Lower leg skin (tissue), 4 donors: ENCODE results near the gene CCNI2. TPM values are rescaled to one million over a fixed set of nuclear protein-coding genes. Genes with fewer than 3 reads are reported as not detected.

Source experiments
- DNase-seq, 2 donors: peaks; one replicate each; pipeline ENCODE4 v3.0.0-alpha.2; 2019; ENCODE audit warnings: low spot score in 2 of 2
- H3K4me3 ChIP-seq: fragments of 200-600 bp; sonication (generic); 2 replicates; pipeline ENCODE4 v1.5.1; 2017; ENCODE audit warnings: mild to moderate bottlenecking, low read depth; ENCODE audit not compliant: poor library complexity, severe bottlenecking
- POLR2A ChIP-seq, 2 donors: fragments of 450-650 bp; IDR thresholded peaks; one replicate each; pipeline ENCODE4 v1.6.1; 2016 to 2017; ENCODE audit warnings: antibody characterized with exemption in 2 of 2, mild to moderate bottlenecking in 1 of 2, moderate library complexity in 1 of 2
- WGBS, 2 donors: methylation state at CpG; one replicate each; pipeline ENCODE4 v1.1.5; 2018; 5-methylcytosine and 5-hydroxymethylcytosine counted together
- intact Hi-C: fragments of 100-400 bp; cut with DNase I; formaldehyde crosslinking; loops from one replicate; pipeline ENCODE4 v1.15.0; 2023; ENCODE audit warnings: low total_unique reads
- total RNA-seq, 4 donors: library from RNA; depleted of rRNA; stranded (reverse); fragments of >200 nt; gene quantifications; one replicate each; pipeline ENCODE4 v1.1.0, GENCODE V29; 2016
- TF ChIP-seq, protein P1 (sequence below), 3 donors: fragments of 450-650 bp; IDR thresholded peaks; one replicate each; pipeline ENCODE4 v1.5.1; 2016; ENCODE audit warnings: antibody characterized with exemption in 3 of 3, mild to moderate bottlenecking in 3 of 3, moderate library complexity in 2 of 3

The CCNI2 gene
- total RNA-seq, 4 donors from 2014 or later, result 0.49 to 0.74 TPM; not detected in 2

DNA sequence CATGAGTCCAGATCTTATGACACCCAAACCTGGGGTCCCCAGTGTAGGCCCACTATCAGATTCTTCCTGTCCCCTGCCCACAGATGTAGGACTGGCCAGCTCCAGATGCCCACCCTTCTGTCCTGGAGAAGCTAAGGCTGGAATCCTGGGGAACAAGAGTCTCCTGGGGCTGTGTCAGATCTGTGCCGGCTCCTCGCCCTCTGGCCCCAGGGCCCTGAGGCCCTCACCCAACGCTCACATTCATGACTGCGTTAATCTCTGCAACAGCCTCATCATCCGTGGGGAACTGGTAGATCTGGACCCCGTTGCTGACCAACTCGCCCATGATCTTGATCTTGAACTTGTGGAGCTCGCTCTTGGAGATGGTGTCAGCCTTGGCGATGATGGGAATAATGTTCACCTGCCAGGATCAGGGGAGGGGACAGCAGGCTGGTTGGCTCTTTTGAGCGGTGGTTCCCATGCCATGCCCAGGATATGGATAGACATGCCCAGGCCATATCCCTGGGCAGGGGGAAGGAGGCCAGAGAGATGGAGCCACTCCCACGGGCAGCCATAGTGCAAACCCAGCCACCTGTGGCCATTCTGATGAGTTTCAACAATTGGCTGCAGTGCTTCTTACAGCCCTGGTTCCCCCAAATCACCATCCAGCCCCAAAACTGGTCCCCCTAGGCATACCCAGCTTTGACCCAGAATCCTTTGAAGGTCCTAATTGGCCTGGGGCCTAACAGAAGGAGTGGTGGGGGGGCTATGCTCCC lies 15.2 kb downstream of the CCNI2 start:
- TF ChIP-seq, protein P1, sequence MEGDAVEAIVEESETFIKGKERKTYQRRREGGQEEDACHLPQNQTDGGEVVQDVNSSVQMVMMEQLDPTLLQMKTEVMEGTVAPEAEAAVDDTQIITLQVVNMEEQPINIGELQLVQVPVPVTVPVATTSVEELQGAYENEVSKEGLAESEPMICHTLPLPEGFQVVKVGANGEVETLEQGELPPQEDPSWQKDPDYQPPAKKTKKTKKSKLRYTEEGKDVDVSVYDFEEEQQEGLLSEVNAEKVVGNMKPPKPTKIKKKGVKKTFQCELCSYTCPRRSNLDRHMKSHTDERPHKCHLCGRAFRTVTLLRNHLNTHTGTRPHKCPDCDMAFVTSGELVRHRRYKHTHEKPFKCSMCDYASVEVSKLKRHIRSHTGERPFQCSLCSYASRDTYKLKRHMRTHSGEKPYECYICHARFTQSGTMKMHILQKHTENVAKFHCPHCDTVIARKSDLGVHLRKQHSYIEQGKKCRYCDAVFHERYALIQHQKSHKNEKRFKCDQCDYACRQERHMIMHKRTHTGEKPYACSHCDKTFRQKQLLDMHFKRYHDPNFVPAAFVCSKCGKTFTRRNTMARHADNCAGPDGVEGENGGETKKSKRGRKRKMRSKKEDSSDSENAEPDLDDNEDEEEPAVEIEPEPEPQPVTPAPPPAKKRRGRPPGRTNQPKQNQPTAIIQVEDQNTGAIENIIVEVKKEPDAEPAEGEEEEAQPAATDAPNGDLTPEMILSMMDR (IDR thresholded peaks at IDR 0.05), result no peak
- TF ChIP-seq POLR2A (IDR thresholded peaks at IDR 0.05), result no peak
- WGBS, 2 donors, result 89 to 94% methylated on average over 11 of the region's 11 CpGs

DNA sequence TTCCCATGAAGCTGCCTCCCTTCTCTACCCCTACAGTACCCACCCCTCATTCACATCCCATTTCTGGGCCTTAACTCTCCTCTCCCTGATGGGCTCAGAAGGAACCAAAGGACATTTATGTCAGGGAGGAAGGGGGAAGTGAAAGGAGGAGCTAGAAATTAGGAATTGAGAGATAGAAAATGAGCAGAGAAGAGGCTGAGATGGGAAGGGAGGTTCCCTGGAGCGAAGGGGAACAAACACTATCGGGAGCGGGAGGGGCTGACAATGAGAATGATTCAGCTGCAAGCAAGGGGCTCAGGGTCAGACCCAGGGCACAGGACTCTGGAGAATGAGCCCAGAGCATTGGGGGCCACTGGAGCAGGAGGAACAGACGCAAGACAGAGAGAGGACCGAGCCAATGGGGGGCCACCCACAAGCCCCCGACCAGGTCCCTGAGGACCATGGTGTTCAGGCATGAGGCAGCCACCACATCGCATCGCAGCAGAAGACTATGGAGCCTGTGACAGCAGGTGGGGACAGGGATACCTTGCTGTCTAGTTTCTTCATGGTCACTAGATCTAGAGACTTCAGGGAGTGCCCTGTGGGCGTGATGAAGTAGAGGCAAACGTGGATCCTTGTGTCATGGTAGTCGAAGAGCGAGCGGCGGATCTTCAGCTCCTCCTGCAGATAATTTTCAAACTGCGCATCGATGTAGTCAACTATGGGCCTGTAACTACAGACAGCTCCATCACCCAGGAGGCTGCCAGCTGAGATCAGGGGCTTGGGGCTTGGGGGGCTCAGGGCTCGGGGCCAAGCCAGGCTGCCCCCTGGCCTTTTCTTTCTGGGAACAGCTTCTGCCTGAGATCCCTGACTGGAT lies 16.2 kb downstream of the CCNI2 start:
- 90 to 95% methylated on average over 17 of the region's 17 CpGs for WGBS, 2 donors
- no peak overlapping the region for H3K4me3 ChIP-seq
- intact Hi-C loops, result no loop called here
- peak in 1 of 2 donors; percentile 74 for DNase-seq
- TF ChIP-seq POLR2A (IDR thresholded peaks at IDR 0.05), result no peak
- TF ChIP-seq, protein P1 (IDR thresholded peaks at IDR 0.05), result no peak

More for the DNA sequence above, 15.2 kb downstream of the CCNI2 start:
- DNase-seq, result peak in 1 of 2 donors; percentile 79
- intact Hi-C loops, result no loop called here
- H3K4me3 ChIP-seq, result no peak overlapping the region

DNA sequence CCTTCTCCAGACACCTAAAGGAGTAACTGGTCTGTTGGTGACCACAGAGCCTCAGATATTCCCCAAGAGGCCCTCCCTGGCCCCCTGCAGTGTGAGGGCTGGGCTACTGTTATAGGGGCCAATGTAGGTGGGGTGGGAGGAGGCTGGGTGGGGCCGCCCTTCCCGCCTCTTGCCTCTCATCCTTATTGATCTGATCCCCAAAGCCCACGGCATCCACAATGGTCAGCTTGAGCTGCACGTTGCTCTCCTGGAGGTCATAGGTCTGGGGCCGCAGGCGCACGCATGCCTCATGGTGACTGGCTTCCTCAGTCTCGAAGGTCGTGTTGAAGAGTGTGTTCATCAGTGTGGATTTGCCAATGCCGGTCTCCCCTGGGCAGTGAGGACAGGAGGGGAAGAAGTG lies 16.8 kb downstream of the CCNI2 start:
- no peak overlapping the region for H3K4me3 ChIP-seq
- peak in 1 of 2 donors; percentile 76 for DNase-seq
- WGBS, 2 donors, result 95 to 97% methylated on average over 10 of the region's 10 CpGs
- TF ChIP-seq, protein P1 (IDR thresholded peaks at IDR 0.05), result no peak
- no peak for TF ChIP-seq POLR2A (IDR thresholded peaks at IDR 0.05)
- intact Hi-C loops, result no loop called here

- H3K4me3 ChIP-seq, result no peak overlapping the region
- TF ChIP-seq, protein P1 (IDR thresholded peaks at IDR 0.05), result no peak
- intact Hi-C loops, result no loop called here
- DNase-seq, result peak in 1 of 2 donors; percentile 29
- 95 to 97% methylated on average over 6 to 7 of the region's 7 CpGs for WGBS, 2 donors
Observed at GRCh38 chr5:132764671-132765238, 17.5 kb downstream of the CCNI2 start.

DNA sequence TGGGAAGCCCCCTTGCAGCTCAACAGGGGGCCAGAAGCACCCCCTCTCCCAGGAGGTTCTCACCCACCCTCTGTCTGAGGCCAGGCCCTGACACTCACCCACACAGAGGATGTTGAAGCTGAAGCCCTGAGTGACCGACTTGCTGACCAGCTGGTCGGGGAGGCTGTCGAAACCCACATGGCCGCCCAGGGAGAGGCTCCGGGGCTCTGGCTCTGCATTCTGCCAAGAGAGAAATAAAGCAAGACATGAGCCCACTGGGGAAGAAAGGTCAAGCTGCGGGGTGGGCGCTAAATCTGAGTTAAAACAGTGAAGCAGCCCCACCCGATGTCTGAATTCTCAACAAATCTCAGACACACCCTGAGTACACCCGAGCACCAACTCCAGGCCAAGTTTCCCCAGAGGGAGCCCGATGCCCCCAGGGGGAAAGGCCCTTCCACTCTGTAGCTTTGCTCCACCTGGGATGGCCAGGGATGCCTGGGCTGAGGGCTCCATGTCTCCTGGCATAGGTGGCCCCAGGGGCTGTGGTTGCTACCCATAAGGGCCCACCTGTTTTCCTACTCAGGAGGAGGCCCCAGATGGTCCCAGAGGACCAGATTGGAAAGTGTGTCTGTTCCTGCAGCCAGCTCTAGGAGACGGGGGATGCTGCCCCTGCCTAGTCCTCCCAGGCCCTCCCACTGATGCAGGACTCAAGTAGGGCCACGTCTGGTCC lies 18.2 kb downstream of the CCNI2 start:
- WGBS, 2 donors, result 72% methylated on average over 12 of the region's 12 CpGs
- peak in 1 of 2 donors; percentile 78 for DNase-seq
- no peak overlapping the region for H3K4me3 ChIP-seq
- intact Hi-C loops, result no loop called here
- TF ChIP-seq, protein P1 (IDR thresholded peaks at IDR 0.05), result no peak
- TF ChIP-seq POLR2A (IDR thresholded peaks at IDR 0.05), result no peak
